Activated CD8-positive, alpha-beta memory T cell treated with anti-CD3 and anti-CD28 coated beads, Interleukin-2, amount 50 U/mL, for 24 hours (primary cell): ENCODE data around the gene GH1.
"Not testable (repeated sequence)": the region's sequence is repeated elsewhere in the genome, so short reads cannot be mapped to it uniquely, and the experiment has no call there.

Experiments
- DNase-seq: peaks from one replicate; pipeline ENCODE4 v3.0.0-alpha.2; 2020; ENCODE audit errors: extremely low read depth

Gene GH1

DNA sequence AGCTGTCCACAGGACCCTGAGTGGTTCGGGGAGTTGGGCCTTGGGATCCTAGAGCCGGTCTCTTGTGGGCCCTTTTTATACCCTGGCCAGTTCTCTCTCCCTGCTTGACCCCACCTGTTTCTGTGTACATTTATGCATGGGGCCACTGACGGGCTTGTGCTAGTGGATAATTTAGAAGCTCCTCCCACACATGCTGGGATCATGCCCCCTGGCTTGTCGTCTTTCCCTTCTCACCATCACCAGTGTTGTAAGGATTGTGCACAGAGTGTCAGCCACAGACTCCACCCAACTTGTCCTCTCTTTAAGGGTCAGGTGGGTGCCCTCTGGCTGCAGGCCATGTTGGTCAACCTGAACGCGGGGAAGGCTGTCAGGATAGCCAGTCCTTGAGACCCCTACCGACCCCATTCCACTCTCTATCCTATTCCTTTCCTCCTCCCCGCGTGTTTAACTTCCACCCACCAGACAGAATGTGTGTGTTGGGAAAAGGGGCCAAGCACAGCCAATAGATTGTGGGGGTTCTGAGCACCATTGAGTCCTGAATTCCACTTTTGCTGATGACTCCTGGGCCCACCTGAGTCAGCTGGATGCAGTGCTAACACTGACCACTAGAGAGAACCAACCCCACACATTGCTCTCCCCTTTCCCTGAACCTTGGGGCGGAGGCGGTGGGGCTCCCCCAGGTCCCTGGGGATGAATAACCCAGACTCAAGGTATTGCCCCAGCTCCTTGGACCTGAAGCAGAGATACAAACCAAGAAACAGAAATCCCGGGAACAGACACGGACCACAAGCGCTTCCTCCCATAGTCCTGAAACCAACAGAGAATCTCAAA is 21.9 kb downstream of the GH1 start, which contains the start of gene CSH1:
Gene CSH1, minus strand, starts transcription at position 51 of the 831 bp plus-strand sequence. CDS start 63 bp downstream, outside the sequence.
- not testable (repeated sequence) for DNase-seq

DNA sequence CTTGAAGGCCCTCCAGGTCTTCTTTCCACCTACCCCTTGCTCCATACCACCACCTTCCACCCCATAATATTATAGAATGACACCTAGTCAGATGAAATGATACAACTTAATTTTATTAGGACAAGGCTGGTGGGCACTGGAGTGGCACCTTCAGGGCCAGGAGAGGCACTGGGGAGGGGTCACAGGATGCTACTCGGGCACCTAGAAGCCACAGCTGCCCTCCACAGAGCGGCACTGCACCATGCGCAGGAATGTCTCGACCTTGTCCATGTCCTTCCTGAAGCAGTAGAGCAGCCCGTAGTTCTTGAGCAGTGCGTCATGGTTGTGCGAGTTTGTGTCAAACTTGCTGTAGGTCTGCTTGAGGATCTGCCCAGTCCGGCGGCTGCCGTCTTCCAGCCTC is 23.8 kb downstream of the GH1 start:
- DNase-seq: not testable (repeated sequence)

DNA sequence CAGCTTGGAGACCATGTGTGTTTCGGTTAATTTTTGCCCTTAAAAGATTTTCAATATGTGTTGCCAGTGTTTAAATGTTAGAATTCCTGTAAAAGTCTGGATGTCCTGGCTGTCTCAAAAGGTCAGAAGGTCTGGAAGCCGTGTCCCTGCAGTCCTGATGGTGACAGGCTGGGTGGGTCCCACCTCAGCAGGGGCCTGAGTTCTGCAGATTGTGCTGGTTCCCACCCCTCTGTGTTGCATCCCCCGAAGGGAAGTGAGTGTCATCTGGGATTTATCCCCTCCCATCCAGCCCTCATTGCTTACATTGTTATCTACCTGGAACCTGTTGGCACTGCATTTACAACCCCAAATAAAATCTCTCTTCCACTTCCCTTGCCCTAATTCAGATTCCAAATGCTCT is 24.6 kb downstream of the GH1 start:
- DNase-seq: not testable (repeated sequence)

GRCh38 chr17:63892316-63893037 is 26.2 kb downstream of the GH1 start:
- DNase-seq: not testable (repeated sequence)

DNA sequence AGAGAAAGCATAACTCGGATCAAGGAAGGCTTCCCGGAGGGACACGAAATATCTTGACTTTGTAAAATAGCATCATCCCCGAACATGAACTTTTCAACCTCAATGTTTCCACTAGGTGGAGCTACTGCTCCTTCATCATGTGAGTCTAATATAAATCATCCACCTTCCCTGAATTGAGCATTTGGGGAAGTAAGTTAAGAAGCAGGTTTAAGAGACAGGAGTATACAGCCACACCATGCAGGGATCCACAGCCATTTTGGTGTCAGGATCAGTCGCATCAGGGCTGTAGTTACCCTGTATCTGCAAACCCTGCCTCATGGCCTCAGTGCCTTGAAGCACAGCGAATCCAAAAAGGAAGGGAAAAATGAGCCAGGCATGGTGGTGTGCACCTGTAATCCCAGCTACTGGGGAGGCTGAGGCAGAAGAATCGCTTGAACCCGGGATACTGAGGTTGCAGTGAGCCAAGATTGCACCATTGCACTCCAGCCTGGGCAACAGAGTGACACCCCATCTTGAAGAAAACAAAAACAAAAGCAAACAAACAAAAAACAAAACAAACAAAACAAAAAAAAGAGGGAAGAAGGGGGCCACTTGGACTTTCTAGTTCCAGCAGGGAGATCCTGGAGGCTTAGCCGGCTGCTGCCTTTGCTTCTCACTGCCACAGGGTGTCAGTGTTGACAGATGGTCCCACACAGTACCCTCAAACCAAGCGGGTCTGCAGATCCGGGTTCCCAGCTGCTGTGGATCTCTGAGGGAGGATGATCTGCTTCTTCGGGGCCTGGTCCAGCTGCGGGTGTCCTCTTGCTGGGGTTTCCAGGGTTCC is 29.4 kb downstream of the GH1 start:
- DNase-seq: not testable (repeated sequence)

DNA sequence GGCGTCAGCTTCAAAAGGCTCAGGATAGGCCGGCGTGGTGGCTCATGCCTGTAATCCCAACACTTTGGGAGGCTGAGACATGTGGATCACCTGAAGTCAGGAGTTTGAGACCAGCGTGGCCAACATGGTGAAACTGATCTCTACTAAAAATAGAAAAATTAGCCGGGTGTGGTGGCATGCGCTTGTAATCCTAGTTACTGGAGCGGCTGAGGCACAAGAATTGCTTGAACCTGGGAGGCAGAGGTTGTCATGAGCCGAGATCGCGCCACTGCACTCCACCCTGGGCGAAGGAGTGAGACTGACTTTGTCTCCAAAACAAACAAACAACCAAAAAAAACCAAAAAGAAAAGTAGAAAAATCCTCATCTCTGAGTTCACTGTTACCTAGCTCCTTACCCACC is 33.5 kb downstream of the GH1 start:
- not testable (repeated sequence) for DNase-seq

- DNase-seq: not testable (repeated sequence)
These were observed 36.0 kb downstream of the GH1 start for GRCh38 chr17:63882626-63883126.

- peak; percentile 26 for DNase-seq
These were observed 36.6 kb downstream of the GH1 start, which contains the start of gene GH2 for GRCh38 chr17:63881935-63882601. Gene GH2, minus strand, starts transcription at chr17:63881944. Its CDS starts 143 bp downstream, at chr17:63881801.

GRCh38 chr17:63881337-63881736 is 37.3 kb downstream of the GH1 start:
- not testable (repeated sequence) for DNase-seq

DNA sequence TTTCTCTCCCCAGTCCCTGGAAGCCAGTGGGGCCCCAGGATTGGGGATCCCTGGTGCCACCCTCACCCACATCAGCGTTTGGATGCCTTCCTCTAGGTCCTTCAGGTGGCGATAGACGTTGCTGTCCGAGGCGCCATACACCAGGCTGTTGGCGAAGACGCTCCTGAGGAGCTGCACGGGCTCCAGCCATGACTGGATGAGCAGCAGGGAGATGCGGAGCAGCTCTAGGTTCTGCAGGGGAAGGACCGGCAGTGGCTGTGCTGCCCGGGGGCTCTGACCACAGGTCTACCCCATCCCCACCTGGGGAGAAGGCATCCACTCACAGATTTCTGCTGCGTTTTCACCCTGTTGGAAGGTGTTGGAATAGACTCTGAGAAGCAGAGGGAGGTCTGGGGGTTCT is 37.9 kb downstream of the GH1 start:
- no peak for DNase-seq

- not testable (repeated sequence) for DNase-seq
These were observed 40.2 kb downstream of the GH1 start for GRCh38 chr17:63878413-63878812.

GRCh38 chr17:63874693-63875092 is 43.9 kb downstream of the GH1 start:
- DNase-seq: not testable (repeated sequence)

GRCh38 chr17:63874061-63874626 is 44.5 kb downstream of the GH1 start:
- not testable (repeated sequence) for DNase-seq

DNA sequence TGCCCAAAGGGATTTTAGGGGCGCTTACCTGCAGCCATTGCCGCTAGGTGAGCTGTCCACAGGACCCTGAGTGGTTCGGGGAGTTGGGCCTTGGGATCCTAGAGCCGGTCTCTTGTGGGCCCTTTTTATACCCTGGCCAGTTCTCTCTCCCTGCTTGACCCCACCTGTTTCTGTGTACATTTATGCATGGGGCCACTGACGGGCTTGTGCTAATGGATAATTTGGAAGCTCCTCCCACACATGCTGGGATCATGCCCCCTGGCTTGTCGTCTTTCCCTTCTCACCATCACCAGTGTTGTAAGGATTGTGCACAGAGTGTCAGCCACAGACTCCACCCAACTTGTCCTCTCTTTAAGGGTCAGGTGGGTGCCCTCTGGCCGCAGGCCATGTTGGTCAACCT is 45.1 kb downstream of the GH1 start, which contains the start of gene CSH2:
Gene CSH2, minus strand, starts transcription at position 101 of the 400 bp plus-strand sequence. Its CDS starts 63 bp downstream, at position 38.
- DNase-seq: not testable (repeated sequence)

- DNase-seq: not testable (repeated sequence)
These were observed 46.8 kb downstream of the GH1 start for GRCh38 chr17:63871646-63872365.

GRCh38 chr17:63870292-63870665 is 48.4 kb downstream of the GH1 start:
- DNase-seq: not testable (repeated sequence)

- DNase-seq: not testable (repeated sequence)
These were observed 48.9 kb downstream of the GH1 start for GRCh38 chr17:63869491-63870291.
